ENCODE results near the gene TMEM128. TPM values are rescaled to one million over a fixed set of nuclear protein-coding genes. Genes with fewer than 3 reads are reported as not detected.
A peak's percentile ranks its signal among the peaks of the same experiment; 100 is the strongest.
"Not testable (repeated sequence)": the region's sequence is repeated elsewhere in the genome, so short reads cannot be mapped to it uniquely, and the experiment has no call there.

The TMEM128 gene
- total and polyA plus RNA-seq, 12 donors = 14.6 to 33.2 (median 28.8) TPM

DNA sequence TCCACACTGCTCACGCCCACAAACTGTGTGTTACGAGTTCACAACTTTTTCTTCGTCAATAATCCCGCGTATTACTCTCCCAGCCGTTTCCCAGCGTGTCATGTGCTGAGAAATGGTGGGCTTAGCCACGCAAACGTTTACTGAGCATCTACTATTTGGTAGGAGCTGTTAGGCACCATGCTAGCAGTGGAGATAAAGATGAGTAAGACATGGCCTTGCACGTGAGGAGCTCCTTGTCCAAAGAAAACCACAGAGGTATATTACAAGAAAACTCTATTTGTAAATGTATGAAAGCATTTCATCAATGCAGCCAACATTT is 821 bp upstream of the TMEM128 start:
- TF ChIP-seq, protein P1, sequence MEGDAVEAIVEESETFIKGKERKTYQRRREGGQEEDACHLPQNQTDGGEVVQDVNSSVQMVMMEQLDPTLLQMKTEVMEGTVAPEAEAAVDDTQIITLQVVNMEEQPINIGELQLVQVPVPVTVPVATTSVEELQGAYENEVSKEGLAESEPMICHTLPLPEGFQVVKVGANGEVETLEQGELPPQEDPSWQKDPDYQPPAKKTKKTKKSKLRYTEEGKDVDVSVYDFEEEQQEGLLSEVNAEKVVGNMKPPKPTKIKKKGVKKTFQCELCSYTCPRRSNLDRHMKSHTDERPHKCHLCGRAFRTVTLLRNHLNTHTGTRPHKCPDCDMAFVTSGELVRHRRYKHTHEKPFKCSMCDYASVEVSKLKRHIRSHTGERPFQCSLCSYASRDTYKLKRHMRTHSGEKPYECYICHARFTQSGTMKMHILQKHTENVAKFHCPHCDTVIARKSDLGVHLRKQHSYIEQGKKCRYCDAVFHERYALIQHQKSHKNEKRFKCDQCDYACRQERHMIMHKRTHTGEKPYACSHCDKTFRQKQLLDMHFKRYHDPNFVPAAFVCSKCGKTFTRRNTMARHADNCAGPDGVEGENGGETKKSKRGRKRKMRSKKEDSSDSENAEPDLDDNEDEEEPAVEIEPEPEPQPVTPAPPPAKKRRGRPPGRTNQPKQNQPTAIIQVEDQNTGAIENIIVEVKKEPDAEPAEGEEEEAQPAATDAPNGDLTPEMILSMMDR (IDR thresholded peaks at IDR 0.05) = no peak
- no peak for TF ChIP-seq POLR2A (IDR thresholded peaks at IDR 0.05)
- Histone ChIP-seq H3K9me3 (replicated peaks in 1 of 3) (no peaks in the 10 kb centered on the region), H3K27me3 (no peaks in the 10 kb centered on the region), H3K4me3 (peak overlapping the region in 3 of 4 donors; percentile 24 to 89 (median 62)), H3K27ac (peak overlapping the region; percentile 88 to 96 (median 93)), H3K4me1 (replicated peaks in 1 of 2) (peaks cover 4 to 19% of the 10 kb centered on the region in 2 donors), H3K36me3 (replicated peaks in 1 of 2) (peaks cover 0 to 12% of the 10 kb centered on the region in 2 donors)
- no peak for DNase-seq
- WGBS, 4 donors = 13 to 30% (median 20%) methylated on average over 10 of the region's 10 CpGs
- intact Hi-C loops (cut with DNase I) = no loop called here

- H3K9me3 ChIP-seq (replicated peaks in 1 of 3) = no peaks in the 10 kb centered on the region
- H3K4me3 ChIP-seq = peak overlapping the region; percentile 24 to 99 (median 76)
- WGBS, 4 donors = 0 to 1% (median 1%) methylated on average over 12 of the region's 12 CpGs
- TF ChIP-seq POLR2A (IDR thresholded peaks at IDR 0.05) = no peak
- TF ChIP-seq, protein P1 (IDR thresholded peaks at IDR 0.05) = no peak
- H3K27me3 ChIP-seq = no peaks in the 10 kb centered on the region
- H3K36me3 ChIP-seq (replicated peaks in 1 of 2) = peaks cover 0 to 16% of the 10 kb centered on the region in 2 donors
- H3K4me1 ChIP-seq (replicated peaks in 1 of 2) = peaks cover 4 to 15% of the 10 kb centered on the region in 2 donors
- no peak for DNase-seq
- peak overlapping the region; percentile 88 to 96 (median 93) for H3K27ac ChIP-seq
- intact Hi-C loops (cut with DNase I) = no loop called here
Measured at GRCh38 chr4:4247696-4248028, 361 bp downstream of the TMEM128 start.

DNA sequence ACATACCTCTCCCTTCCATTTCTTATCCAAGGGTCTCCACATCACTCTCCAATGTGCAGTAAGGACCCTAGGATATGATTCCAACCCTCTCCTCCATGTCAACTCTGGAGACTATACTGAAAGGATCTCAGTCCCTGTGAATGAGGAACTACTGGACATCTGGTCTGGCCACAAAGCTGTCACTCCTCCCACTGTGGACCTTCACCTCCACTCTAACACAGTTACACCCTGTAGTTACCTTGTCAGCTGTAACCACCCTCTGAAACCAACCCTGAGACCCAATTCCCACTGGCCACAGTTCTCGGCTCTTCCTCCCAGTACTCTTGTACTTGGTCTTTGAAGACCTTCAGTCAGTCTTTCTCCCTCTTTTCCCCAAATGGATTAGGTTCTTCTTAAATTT is 2.9 kb downstream of the TMEM128 start:
- no peak overlapping the region for H3K4me3 ChIP-seq
- intact Hi-C loops (cut with DNase I) = no loop called here
- no peaks in the 10 kb centered on the region for H3K27me3 ChIP-seq
- no peak for DNase-seq
- WGBS, 4 donors = 94 to 100% (median 96%) methylated on average over 1 of the region's 1 CpG
- TF ChIP-seq, protein P1 (IDR thresholded peaks at IDR 0.05) = no peak
- TF ChIP-seq POLR2A (IDR thresholded peaks at IDR 0.05) = no peak
- H3K36me3 ChIP-seq (replicated peaks in 1 of 2) = peaks cover 0 to 29% of the 10 kb centered on the region in 2 donors
- no peaks in the 10 kb centered on the region for H3K9me3 ChIP-seq (replicated peaks in 1 of 3)
- peaks cover 4 to 15% of the 10 kb centered on the region in 2 donors for H3K4me1 ChIP-seq (replicated peaks in 1 of 2)
- no peak overlapping the region for H3K27ac ChIP-seq

DNA sequence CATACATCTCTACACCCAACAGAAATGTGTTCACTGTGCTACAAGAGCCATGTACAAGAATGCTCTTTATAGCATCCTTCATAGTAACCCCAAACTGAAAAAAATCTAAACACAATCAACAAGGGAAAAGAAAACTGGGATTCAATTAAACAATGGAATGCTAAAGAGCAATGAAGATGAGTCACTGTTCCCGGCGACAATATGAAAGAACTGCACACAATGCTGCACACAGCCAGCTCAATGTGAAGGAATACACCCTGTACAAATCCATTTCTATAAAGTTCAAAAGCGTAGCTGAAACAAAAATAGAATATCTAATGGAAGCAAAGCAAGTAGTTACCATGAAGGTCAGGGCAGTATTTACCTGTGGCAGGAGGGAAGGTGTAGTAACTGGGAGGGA is 8.5 kb downstream of the TMEM128 start:
- H3K4me1 ChIP-seq (replicated peaks in 1 of 2); H3K4me3 ChIP-seq; intact Hi-C loops (cut with DNase I); DNase-seq; H3K27me3 ChIP-seq; H3K9me3 ChIP-seq (replicated peaks in 1 of 3); H3K27ac ChIP-seq: not testable (repeated sequence)
- WGBS, 4 donors = 85 to 92% (median 87%) methylated on average over 3 of the region's 3 CpGs
- peaks cover 0 to 51% of the 10 kb centered on the region in 2 donors for H3K36me3 ChIP-seq (replicated peaks in 1 of 2)

DNA sequence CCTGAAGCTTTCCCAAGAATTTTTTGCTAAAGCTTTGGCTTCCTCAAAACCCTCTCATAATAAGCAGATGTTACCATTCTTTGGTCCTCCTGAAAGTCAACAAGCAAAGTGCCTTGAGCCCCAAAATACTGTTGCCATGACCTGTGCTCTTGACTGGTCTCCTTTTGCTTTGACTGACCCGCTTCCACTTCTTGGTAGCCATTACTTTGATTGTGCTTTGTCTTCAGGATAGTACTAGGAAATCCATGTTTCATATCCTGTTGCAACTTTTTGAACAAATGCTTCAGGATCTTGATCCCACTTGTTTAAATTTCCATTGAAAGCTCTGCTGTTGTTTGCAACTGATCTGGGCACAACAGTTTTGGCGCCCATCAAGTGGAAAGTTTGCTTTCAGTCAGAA is 14.4 kb downstream of the TMEM128 start:
- Histone ChIP-seq H3K27me3 (no peaks in the 10 kb centered on the region), H3K36me3 (replicated peaks in 1 of 2) (peaks cover 0 to 15% of the 10 kb centered on the region in 2 donors), H3K4me3 (no peak overlapping the region), H3K9me3 (replicated peaks in 1 of 3) (no peaks in the 10 kb centered on the region), H3K4me1 (replicated peaks in 1 of 2) (no peaks in the 10 kb centered on the region), H3K27ac (no peak overlapping the region)
- intact Hi-C loops (cut with DNase I) = no loop called here
- 96 to 100% (median 97%) methylated on average over 2 of the region's 2 CpGs for WGBS, 4 donors
- no peak for DNase-seq
- TF ChIP-seq POLR2A (IDR thresholded peaks at IDR 0.05) = no peak
- TF ChIP-seq, protein P1 (IDR thresholded peaks at IDR 0.05) = no peak
